ENCODE measurements around the gene OR52N1. TPM values are rescaled to one million over a fixed set of nuclear protein-coding genes. Genes with fewer than 3 reads are reported as not detected.

OR52N1 gene
- total RNA-seq, 1 donor = under 0.01 TPM

GRCh38 chr11:5783255-5783654 lies 7.8 kb downstream of the OR52N1 start, which contains the start of gene OR52N5:
Gene OR52N5, minus strand, starts transcription at chr11:5783355. Its CDS starts 4,721 bp downstream, at chr11:5778634.
- H3K4me3 ChIP-seq (ENCODE audit: low read depth, low read length) = no peak within 1 kb of the TSS
- no peak for DNase-seq (ENCODE audit: low read depth)
- TF ChIP-seq CTCF (IDR thresholded peaks at IDR 0.05; ENCODE audit: insufficient read depth, low read depth, low read length) = no peak

- DNase-seq (ENCODE audit: low read depth) = no peak
- H3K4me3 ChIP-seq (ENCODE audit: low read depth, low read length) = no peak overlapping the region
- TF ChIP-seq CTCF (IDR thresholded peaks at IDR 0.05; ENCODE audit: insufficient read depth, low read depth, low read length) = no peak
Observed at GRCh38 chr11:5767056-5767455, 24.0 kb downstream of the OR52N1 start.

GRCh38 chr11:5753943-5754342 lies 37.1 kb downstream of the OR52N1 start, which contains the start of gene OR52N4:
Gene OR52N4, plus strand, starts transcription at chr11:5754243. Its CDS starts 498 bp downstream, at chr11:5754741.
- TF ChIP-seq CTCF (IDR thresholded peaks at IDR 0.05; ENCODE audit: insufficient read depth, low read depth, low read length) = no peak
- no peak within 1 kb of the TSS for H3K4me3 ChIP-seq (ENCODE audit: low read depth, low read length)
- no peak for DNase-seq (ENCODE audit: low read depth)

- no peak for TF ChIP-seq CTCF (IDR thresholded peaks at IDR 0.05; ENCODE audit: insufficient read depth, low read depth, low read length)
- no peak overlapping the region for H3K4me3 ChIP-seq (ENCODE audit: low read depth, low read length)
- DNase-seq (ENCODE audit: low read depth) = no peak
Observed at GRCh38 chr11:5749836-5750235, 41.2 kb downstream of the OR52N1 start.

- DNase-seq (ENCODE audit: low read depth) = no peak
- TF ChIP-seq CTCF (IDR thresholded peaks at IDR 0.05; ENCODE audit: insufficient read depth, low read depth, low read length) = no peak
- no peak overlapping the region for H3K4me3 ChIP-seq (ENCODE audit: low read depth, low read length)
Observed at GRCh38 chr11:5746614-5747013, 44.5 kb downstream of the OR52N1 start.

GRCh38 chr11:5738431-5738830 lies 52.6 kb downstream of the OR52N1 start:
- no peak overlapping the region for H3K4me3 ChIP-seq (ENCODE audit: low read depth, low read length)
- TF ChIP-seq CTCF (IDR thresholded peaks at IDR 0.05; ENCODE audit: insufficient read depth, low read depth, low read length) = no peak
- DNase-seq (ENCODE audit: low read depth) = no peak

Data from fibroblast of villous mesenchyme (primary cell).